Measurements from ENCODE around the gene LRRFIP1.

LRRFIP1 gene

DNA sequence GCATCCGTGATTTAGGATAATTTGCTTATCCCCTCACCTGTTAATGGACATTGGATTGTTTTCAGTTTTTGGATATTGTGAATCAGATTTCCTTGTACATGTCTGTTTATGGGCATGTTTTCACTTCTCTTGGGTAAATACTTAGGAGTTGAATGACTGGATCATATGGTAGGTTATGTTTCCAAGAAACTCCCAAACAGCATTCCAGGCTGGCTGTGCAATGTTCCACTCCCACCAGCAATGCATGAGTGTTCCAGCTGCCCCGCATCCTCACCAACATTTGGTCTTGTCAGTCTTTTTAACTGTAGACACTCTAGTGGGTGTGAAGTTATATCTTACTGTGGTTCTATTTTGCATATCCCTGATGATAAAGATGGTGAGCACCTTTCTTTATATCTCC lies 8.9 kb upstream of the LRRFIP1 start:
- DNase-seq (ENCODE audit: low read depth), result no peak

GRCh38 chr2:237623428-237624403 lies 3.7 kb upstream of the LRRFIP1 start:
- no peak for DNase-seq (ENCODE audit: low read depth)

DNA sequence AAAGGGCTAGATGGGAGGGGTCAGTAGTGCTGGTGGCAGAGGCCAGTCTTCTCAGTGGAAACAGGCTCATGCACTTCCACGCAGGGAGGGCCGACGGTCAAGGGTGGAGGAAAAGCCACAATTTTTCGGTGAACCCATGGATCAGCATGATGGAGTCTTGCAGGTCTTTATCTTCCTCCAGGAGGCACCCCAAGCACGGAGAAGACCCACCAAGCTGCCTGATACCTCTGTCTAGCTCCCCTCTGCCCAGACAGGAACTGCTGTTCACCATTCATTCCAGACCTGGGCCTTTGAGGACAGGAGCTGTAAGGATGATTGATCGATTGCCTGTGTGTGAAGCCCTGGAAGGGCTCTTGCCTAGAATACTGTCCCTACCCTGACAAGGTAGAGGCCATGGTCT lies 2.8 kb upstream of the LRRFIP1 start:
- DNase-seq (ENCODE audit: low read depth), result no peak

GRCh38 chr2:237625216-237625705 lies 2.1 kb upstream of the LRRFIP1 start:
- no peak for DNase-seq (ENCODE audit: low read depth)

- DNase-seq (ENCODE audit: low read depth), result no peak
These were observed 1.6 kb upstream of the LRRFIP1 start for GRCh38 chr2:237625777-237626176.

DNA sequence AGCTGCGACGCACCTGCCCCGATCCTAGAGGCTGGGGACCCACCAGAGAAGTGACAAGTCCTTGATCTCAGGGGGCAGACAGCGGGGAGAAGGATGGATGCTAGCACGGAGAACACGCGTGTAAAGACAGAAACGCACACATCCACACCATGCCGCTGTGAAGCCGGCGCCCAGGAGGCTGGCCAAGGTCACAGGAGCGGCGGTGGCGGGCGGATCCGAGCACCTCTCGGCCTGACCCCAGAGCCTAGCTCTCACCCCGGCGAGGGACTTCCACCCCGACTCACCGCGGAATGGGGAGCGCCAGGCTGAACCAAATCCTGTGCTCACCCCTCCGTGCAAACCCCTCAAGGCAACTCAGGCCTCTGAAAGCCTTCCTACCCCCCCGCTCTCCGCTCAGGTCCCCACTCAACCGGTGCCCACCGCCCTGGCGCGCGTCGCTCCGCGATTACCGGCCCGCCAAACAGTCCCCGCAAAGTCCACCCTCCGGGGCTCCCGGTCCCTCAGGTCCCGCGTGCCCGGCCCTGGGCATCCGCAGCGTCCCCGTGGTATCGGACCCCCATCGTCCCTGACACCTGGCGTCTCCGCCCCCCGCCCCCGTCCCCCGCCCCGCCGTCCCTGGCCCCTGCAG lies 460 bp upstream of the LRRFIP1 start:
- DNase-seq (ENCODE audit: low read depth), result no peak

GRCh38 chr2:237628247-237629187 lies 1.1 kb downstream of the LRRFIP1 start:
- no peak for DNase-seq (ENCODE audit: low read depth)

GRCh38 chr2:237629188-237629534 lies 1.8 kb downstream of the LRRFIP1 start:
- DNase-seq (ENCODE audit: low read depth), result no peak

DNA sequence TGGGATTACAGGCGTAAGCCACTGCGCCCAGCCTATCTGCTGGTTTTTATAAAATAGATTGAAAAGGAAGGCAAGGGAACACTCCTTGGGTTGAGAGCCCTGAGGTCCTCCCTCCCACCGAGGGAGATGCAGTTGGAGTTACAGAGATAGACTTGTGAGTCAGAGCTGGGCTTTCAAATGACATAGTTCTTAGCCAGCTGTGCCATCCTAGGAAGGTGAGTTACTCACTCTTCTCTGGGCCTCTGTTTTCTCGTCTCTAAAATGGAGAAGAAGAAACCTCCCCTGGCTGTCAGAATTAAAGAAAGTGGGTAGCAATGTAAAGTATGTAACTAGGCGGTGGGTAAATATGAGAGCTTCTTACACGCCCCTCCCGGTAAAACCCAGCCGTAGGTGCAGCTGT lies 2.4 kb downstream of the LRRFIP1 start:
- no peak for DNase-seq (ENCODE audit: low read depth)

GRCh38 chr2:237630216-237631000 lies 3.0 kb downstream of the LRRFIP1 start:
- no peak for DNase-seq (ENCODE audit: low read depth)

DNA sequence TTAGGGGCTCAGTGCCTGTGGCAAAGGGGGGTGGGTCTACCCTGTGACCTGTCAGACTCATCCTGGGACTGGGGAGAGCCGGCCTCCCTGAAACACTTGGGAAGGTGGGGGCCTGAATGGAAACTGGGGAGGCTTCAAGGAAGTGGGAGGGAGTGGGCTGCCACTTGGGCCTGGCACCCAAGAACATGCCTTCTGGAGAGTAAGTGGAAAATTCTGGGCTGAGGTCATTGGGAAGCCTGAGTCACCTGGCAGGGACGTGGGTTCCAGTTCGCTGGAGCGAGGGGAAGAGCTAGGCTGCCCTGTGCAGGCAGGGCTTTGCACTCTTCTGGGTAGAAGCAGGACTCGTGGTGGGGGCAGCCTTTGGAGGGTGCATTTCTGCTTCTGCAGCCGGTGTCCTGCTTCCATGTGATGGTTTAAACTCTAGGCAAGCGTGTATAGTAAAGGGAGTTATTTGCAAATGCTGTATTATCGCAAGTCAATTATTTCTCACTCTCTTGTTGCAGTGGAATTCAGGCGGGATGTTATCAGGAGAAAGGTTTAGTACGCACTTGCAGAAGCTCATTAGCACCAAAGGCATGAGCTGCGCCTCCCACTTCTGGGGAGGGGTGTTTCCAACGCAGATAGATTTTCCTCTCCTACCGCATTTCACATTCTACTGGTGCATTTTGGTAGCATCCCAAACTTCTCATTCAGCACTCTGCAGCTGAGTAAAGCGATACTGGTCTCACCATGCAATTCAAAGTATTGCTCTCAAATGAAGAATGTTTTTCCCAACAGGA lies 3.8 kb downstream of the LRRFIP1 start:
- no peak for DNase-seq (ENCODE audit: low read depth)

DNA sequence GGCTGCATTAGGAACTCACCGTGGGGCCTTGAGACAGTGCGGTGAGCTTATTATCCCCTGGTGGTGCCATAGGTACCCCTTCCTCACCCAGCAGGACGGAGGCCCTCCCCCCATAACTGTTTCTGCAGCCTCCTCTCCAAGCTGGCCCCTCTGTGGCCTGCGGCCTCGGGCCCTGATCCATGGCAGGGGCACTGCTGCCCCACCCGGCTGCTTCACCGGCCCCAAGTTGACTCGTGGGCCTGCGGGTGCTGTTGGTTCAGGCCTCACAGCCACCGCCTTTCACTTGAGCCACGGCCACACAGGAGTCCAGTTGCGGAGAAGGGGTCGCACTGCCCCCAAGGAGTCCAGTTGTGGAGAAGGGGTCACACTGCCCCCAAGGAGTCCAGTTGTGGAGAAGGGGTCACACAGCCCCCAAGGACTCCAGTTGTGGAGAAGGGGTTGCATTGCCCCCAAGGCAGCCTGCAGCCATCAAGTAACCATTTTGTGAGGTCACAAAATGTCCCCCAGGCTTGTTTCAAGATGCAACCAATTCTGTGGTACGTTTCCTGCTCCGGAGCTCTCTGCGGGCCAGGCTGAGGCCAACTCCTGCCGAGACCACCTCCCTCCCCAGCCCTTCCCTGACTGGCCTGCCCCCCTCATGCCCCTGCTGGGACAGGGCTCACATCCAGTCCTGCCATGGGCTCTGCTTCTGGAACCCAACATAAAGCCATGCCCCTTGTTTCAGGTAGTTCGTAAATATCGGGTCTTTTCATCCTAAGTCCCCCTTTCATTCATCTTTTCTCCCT lies 4.6 kb downstream of the LRRFIP1 start:
- DNase-seq (ENCODE audit: low read depth), result no peak

GRCh38 chr2:237633061-237633561 lies 5.7 kb downstream of the LRRFIP1 start:
- no peak for DNase-seq (ENCODE audit: low read depth)

GRCh38 chr2:237636578-237636977 lies 9.2 kb downstream of the LRRFIP1 start:
- no peak for DNase-seq (ENCODE audit: low read depth)

DNA sequence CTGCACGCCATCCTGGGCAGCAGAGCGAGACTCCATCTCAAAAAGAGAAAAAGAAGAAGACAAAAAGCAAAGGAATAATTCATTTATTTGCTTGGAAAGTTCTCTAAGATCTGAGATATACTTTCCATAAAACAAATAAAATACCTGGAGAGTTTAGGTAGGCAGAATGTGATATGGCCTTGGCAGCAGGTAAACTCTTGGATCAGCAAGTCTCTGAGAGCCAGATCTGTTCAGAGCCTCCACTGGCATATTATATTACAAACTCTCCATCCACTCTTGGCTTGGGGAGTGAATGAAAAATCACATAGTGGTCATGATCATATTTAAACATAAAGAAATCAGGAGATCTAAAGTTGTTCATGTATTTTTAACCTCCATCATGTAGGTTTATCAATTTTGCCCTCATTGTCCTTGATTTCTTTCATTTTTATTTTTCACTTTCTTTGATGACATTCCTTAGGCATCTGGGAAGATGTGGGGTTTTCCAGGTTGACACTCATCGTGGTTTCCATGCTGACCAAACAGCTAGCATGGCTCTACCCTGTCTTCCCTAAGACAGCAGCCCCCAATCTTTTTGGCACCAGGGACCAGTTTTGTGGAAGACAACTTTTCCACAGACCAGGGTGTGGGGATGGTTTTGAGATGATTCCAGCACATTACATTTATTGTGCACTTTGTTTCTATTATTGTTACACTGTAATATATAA lies 10.2 kb downstream of the LRRFIP1 start:
- no peak for DNase-seq (ENCODE audit: low read depth)

- no peak for DNase-seq (ENCODE audit: low read depth)
These were observed 10.8 kb downstream of the LRRFIP1 start for GRCh38 chr2:237638176-237638575.

GRCh38 chr2:237639052-237639835 lies 11.9 kb downstream of the LRRFIP1 start:
- DNase-seq (ENCODE audit: low read depth), result no peak

DNA sequence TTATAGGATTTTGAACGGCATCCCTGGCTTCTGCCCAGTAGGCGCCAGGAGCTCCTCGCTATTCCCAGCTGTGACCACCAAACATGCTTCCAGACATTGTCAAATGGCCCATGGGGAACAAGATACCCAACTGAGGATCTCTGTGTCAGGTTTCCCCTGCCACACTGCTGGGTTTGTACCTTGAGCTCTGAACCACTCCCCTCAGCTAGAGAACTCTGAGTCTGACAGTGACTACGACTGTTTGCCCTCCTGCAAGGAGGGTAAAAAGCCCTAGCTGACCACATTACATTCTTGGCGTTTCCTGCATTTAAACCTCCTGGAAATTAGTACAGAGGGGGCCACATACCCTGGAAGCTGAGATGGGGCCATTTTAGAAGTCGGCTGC lies 12.4 kb downstream of the LRRFIP1 start:
- DNase-seq (ENCODE audit: low read depth), result no peak
